Colonic mucosa (tissue), 4 donors: ENCODE data around the gene SDHAF2. TPM values are rescaled to one million over a fixed set of nuclear protein-coding genes. Genes with fewer than 3 reads are reported as not detected.
A peak's percentile ranks its signal among the peaks of the same experiment; 100 is the strongest.
"Not testable (repeated sequence)": the region's sequence is repeated elsewhere in the genome, so short reads cannot be mapped to it uniquely, and the experiment has no call there.

ENCODE experiments used
- DNase-seq: peaks from one replicate; pipeline ENCODE4 v3.0.0-alpha.2; 2020
- H3K27ac ChIP-seq: fragments of 200-600 bp; one replicate; pipeline ENCODE4 v1.8.0; 2021
- H3K27me3 ChIP-seq: fragments of 200-600 bp; one replicate; pipeline ENCODE4 v1.8.0; 2021
- H3K36me3 ChIP-seq: fragments of 200-600 bp; one replicate; pipeline ENCODE4 v1.8.0; 2021
- H3K4me1 ChIP-seq: fragments of 200-600 bp; one replicate; pipeline ENCODE4 v1.8.0; 2021; ENCODE audit warnings: mild to moderate bottlenecking
- H3K4me3 ChIP-seq: fragments of 200-600 bp; one replicate; pipeline ENCODE4 v1.8.0; 2021
- H3K9ac ChIP-seq, 2 donors: one replicate each; pipeline ENCODE4 v1.7.0; 2013; ENCODE audit warnings: control low read depth in 2 of 2, low read depth in 2 of 2, low read length in 2 of 2
- H3K9me3 ChIP-seq: fragments of 200-600 bp; one replicate; pipeline ENCODE4 v1.8.0; 2021
- CTCF ChIP-seq: fragments of 200-600 bp; IDR thresholded peaks from one replicate; pipeline ENCODE4 v1.8.0; 2022; ENCODE audit warnings: antibody characterized with exemption, mild to moderate bottlenecking
- intact Hi-C: fragments of 100-400 bp; cut with DNase I; formaldehyde crosslinking; loops from one replicate; pipeline ENCODE4 v1.14.1; 2022
- total RNA-seq, 2 donors: library from RNA; stranded (reverse); fragmentation: NEBNext Ultra II Directional in 1 of 2; extraction: Animal tissue kit (Norgen Biotek cat#: 25700) in 1 of 2; gene quantifications; one replicate each; pipeline ENCODE4 v1.2.1, GENCODE V29; 2021
- donor health status: healthy.
- donor health status: DM: no; HTN: no; CAD: no.
- donor health status: DM: no; HTN: no; CAD: no.

SDHAF2 gene
- total RNA-seq, 2 donors from 2014 or later, result 38.3 to 38.5 TPM

- Histone ChIP-seq H3K36me3 (peaks cover 16% of the 10 kb centered on the region), H3K9me3 (no peaks in the 10 kb centered on the region), H3K4me1 (no peaks in the 10 kb centered on the region), H3K27me3 (no peaks in the 10 kb centered on the region), H3K9ac (no peak overlapping the region), H3K27ac (no peak overlapping the region), H3K4me3 (no peak overlapping the region)
- intact Hi-C loops, result no loop called here
- no peak for TF ChIP-seq CTCF
- no peak for DNase-seq
Measured at GRCh38 chr11:61425367-61426131, 4.4 kb upstream of the SDHAF2 start.

- intact Hi-C loops, result no loop called here
- H3K9me3 ChIP-seq, result no peaks in the 10 kb centered on the region
- peak overlapping the region; percentile 88 for H3K4me3 ChIP-seq
- peak; percentile 63 for DNase-seq
- H3K27ac ChIP-seq, result peak overlapping the region; percentile 94
- H3K27me3 ChIP-seq, result no peaks in the 10 kb centered on the region
- peaks cover 8% of the 10 kb centered on the region for H3K36me3 ChIP-seq
- no peaks in the 10 kb centered on the region for H3K4me1 ChIP-seq
- TF ChIP-seq CTCF, result no peak
- H3K9ac ChIP-seq, result peak overlapping the region; percentile 81 to 98
Measured at GRCh38 chr11:61429346-61429690, 606 bp upstream of the SDHAF2 start.

GRCh38 chr11:61430839-61431238, 915 bp downstream of the SDHAF2 start:
- H3K9me3 ChIP-seq, DNase-seq, H3K4me1 ChIP-seq, H3K27me3 ChIP-seq, intact Hi-C loops, H3K36me3 ChIP-seq, H3K27ac ChIP-seq: not testable (repeated sequence)
- H3K4me3 ChIP-seq, result peak overlapping the region; percentile 88
- H3K9ac ChIP-seq, result peak overlapping the region in 1 of 2 donors; percentile 96

GRCh38 chr11:61437496-61437895, 7.6 kb downstream of the SDHAF2 start:
- H3K36me3 ChIP-seq, result peaks cover 27% of the 10 kb centered on the region
- H3K4me3 ChIP-seq, result no peak overlapping the region
- intact Hi-C loops, result no loop called here
- TF ChIP-seq CTCF, result no peak
- H3K4me1 ChIP-seq, result peaks cover 4% of the 10 kb centered on the region
- no peaks in the 10 kb centered on the region for H3K9me3 ChIP-seq
- no peaks in the 10 kb centered on the region for H3K27me3 ChIP-seq
- no peak overlapping the region for H3K27ac ChIP-seq
- no peak for DNase-seq
- no peak overlapping the region for H3K9ac ChIP-seq

GRCh38 chr11:61439615-61440014, 9.7 kb downstream of the SDHAF2 start:
- Histone ChIP-seq H3K9ac (no peak overlapping the region), H3K36me3 (peaks cover 27% of the 10 kb centered on the region), H3K4me3 (no peak overlapping the region), H3K27me3 (no peaks in the 10 kb centered on the region), H3K27ac (no peak overlapping the region), H3K9me3 (no peaks in the 10 kb centered on the region), H3K4me1 (peaks cover 4% of the 10 kb centered on the region)
- no peak for DNase-seq
- TF ChIP-seq CTCF, result no peak
- intact Hi-C loops, result loop anchor here (10.0 kb wide), 1 partner anchor 195 kb away; no protein-coding TSS in a partner anchor

- no peak for TF ChIP-seq CTCF
- Histone ChIP-seq H3K9me3 (no peaks in the 10 kb centered on the region), H3K27ac (no peak overlapping the region), H3K9ac (no peak overlapping the region), H3K4me3 (no peak overlapping the region), H3K36me3 (peaks cover 18% of the 10 kb centered on the region), H3K4me1 (no peaks in the 10 kb centered on the region), H3K27me3 (no peaks in the 10 kb centered on the region)
- no peak for DNase-seq
- intact Hi-C loops, result loop anchor here (10.0 kb wide), 1 partner anchor 192 kb away; no protein-coding TSS in a partner anchor
Measured at GRCh38 chr11:61442616-61443015, 12.7 kb downstream of the SDHAF2 start.
